Measurements from ENCODE around the gene NBPF1. TPM values are rescaled to one million over a fixed set of nuclear protein-coding genes. Genes with fewer than 3 reads are reported as not detected.
A peak's percentile ranks its signal among the peaks of the same experiment; 100 is the strongest.
"Not testable (repeated sequence)": the region's sequence is repeated elsewhere in the genome, so short reads cannot be mapped to it uniquely, and the experiment has no call there.

Gene NBPF1
- total RNA-seq, 1 donor from 2014 or later, result 35.3 TPM

DNA sequence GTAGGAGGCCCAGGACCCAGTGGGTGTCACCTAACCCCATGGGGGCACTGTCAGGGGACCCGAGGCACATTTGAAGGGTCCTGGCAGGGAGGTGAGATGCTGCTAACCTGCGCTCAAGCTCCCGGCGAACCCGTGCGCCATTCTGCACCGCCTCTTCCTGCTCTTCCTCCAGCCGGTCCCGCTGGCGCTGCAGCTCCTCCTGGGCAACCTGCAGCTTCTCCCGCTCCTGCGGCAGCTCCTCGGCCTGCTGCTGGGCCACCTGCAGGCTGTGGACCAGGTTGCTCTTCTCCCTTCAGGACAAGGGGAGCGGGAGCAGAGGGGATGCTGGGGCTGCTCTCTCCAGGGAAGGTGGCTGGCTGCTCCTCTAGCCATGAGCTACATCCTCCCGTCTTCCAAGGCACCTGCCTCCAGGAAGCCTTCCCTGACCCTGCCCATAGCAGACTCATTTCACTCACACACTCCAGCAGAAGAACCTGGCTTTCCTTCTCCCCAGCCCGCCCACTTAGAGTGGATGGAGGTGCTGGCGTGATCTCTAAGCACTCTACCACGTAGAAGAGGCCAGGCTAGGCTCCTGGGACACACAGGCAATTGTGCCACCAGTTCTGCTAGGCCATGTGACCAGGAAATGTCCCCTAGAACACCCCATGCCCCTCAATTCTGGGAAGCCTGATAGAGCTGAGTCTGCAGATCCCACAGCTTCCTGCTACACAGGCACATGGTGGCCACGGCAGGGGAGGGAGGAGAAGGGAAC lies 15.2 kb upstream of the NBPF1 start:
- Histone ChIP-seq H3K27me3 (ENCODE audit: low read depth) (no peaks in the 10 kb centered on the region), H3K36me3 (peaks cover 98% of the 10 kb centered on the region)
- ATAC-seq, result no peak

DNA sequence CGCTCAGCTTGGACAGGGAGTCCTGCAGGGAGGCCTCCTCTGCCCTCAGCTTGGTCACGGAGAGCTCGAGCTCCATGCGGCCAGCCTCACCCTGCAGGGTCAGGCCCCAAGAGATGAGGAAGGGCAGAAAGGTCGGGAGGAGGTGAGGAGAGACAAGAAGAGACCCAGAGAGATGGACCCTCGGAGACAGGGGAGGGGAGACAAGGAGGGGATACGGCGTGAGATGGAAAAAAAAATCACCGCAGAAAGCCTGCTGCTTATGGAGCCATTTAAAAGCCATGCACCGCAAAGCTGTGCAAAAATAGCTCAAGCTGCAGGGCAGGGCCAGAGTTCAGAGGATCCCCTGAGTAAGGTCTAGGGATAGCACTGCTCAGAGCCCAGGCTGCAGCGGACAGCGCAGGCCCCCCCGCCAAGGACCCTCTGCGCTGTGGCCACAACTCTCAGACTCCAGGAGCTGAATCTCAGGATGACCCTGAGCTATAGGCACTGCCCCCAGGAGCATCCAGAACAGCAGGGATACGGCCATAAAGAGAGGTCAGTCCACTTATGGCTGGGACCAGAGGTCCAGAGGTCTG lies 13.1 kb upstream of the NBPF1 start:
- ATAC-seq; intact Hi-C loops (cut with DNase I); H3K27ac ChIP-seq; H3K4me1 ChIP-seq; H3K9me3 ChIP-seq; H3K27me3 ChIP-seq (ENCODE audit: low read depth); H3K4me3 ChIP-seq: not testable (repeated sequence)
- peak; percentile 48 for DNase-seq
- H3K36me3 ChIP-seq, result peaks cover 98% of the 10 kb centered on the region

More for the DNA sequence above, 15.2 kb upstream of the NBPF1 start:
- TF ChIP-seq, protein P1, sequence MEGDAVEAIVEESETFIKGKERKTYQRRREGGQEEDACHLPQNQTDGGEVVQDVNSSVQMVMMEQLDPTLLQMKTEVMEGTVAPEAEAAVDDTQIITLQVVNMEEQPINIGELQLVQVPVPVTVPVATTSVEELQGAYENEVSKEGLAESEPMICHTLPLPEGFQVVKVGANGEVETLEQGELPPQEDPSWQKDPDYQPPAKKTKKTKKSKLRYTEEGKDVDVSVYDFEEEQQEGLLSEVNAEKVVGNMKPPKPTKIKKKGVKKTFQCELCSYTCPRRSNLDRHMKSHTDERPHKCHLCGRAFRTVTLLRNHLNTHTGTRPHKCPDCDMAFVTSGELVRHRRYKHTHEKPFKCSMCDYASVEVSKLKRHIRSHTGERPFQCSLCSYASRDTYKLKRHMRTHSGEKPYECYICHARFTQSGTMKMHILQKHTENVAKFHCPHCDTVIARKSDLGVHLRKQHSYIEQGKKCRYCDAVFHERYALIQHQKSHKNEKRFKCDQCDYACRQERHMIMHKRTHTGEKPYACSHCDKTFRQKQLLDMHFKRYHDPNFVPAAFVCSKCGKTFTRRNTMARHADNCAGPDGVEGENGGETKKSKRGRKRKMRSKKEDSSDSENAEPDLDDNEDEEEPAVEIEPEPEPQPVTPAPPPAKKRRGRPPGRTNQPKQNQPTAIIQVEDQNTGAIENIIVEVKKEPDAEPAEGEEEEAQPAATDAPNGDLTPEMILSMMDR (IDR thresholded peaks at IDR 0.05), result no peak
- peak; percentile 52 for DNase-seq
- intact Hi-C loops (cut with DNase I), result no loop called here
- Histone ChIP-seq H3K4me3 (no peak overlapping the region), H3K4me1 (no peaks in the 10 kb centered on the region), H3K27ac (no peak overlapping the region), H3K9me3 (no peaks in the 10 kb centered on the region)

DNA sequence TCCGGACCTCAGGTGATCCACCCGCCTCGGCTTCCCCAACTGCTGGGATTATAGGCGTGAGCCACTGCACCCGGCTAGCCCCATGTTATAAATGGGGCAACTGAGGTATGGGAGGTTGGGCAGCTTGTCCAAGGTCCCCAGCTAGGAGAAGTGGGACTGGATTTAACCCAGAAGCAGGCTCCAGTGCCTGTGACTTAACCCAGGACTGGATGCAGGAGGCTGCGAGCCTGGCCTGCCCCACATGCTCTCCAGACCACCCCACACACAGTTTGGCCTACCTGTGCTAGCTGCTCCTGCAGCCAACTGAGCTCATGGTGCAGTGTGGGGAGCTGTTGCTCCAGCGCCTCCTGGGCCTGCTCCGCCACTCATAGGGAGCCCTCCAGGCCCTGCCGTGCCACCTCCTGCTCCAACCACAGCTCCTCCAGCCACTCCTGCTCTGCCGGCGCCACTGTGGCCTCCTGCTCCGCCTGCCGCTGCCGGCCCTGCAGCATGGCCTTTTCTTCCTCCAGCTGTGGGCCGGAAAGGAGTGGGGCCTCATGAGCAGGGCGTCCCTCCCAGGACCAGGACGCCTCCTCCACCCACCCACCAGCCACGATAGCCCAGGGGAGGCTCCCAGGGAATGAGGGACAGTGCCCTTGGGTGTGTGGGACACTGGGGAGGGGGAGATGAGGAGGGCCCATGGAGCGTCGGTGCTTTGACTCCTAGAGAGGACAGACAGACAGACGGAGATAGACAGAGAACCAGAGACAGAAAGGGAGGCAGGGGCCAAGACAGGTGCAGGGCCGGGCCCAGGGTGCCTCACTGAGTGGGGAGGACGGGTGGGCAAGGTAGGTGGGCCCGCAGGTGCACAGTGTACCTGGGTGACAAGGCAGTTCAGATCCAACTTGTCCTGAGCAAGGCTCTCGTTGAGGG lies 12.4 kb upstream of the NBPF1 start:
- Histone ChIP-seq H3K36me3 (peaks cover 98% of the 10 kb centered on the region), H3K9me3 (no peaks in the 10 kb centered on the region), H3K27me3 (ENCODE audit: low read depth) (no peaks in the 10 kb centered on the region), H3K27ac (no peak overlapping the region), H3K4me1 (no peaks in the 10 kb centered on the region), H3K4me3 (no peak overlapping the region)
- DNase-seq, result peak; percentile 55
- peak in 1 of 2 donors; percentile 2 for ATAC-seq
- TF ChIP-seq, protein P1 (IDR thresholded peaks at IDR 0.05), result no peak
- intact Hi-C loops (cut with DNase I), result no loop called here

DNA sequence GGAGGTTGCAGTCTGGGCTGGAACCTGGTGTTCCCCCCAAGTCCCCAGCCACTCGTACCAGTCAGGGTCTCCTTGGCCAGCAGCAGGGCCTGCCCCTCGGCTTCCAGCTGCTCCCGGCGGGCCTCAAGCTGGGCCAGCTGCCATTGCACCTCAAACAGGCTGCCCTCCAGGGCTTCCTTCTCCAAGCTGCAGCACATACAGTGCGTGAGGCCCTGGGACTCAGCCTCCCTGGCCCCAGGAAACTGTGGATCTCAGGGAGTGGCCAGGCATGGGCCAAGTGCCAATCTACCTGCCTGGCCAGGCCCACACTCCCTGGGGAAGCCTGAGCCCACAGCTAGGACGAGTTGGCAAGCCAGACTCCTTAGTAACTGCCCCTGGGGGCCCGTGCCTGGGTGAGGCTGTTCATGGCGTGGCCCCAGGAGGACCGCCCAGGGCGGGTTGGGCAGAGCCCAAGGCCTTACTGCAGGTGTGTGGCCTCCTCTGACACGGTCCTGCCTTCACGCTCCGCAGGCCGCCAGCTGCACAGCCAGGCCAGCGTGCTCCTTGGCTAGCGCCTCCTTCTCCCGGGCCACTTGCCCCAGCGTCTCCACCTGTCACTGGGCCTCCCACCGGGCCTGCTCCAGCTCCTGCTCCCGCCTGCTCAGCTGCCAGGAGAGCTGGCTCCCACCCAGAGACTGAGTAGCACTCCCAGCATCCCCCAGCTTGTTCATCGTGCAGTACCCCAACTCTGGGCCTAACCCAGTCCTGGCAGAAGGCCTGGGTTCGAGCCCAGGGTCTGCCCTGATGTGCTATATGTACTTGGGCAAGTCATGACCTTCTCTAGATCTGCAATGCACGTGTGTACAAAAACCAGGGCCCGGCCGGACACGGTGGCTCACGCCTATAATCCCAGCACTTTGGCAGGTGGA lies 10.7 kb upstream of the NBPF1 start:
- H3K27ac ChIP-seq; H3K4me3 ChIP-seq; H3K9me3 ChIP-seq; intact Hi-C loops (cut with DNase I); H3K27me3 ChIP-seq (ENCODE audit: low read depth); H3K4me1 ChIP-seq: not testable (repeated sequence)
- DNase-seq (peak; percentile 83), ATAC-seq (peak; percentile 39 to 43)
- H3K36me3 ChIP-seq, result peaks cover 88% of the 10 kb centered on the region

DNA sequence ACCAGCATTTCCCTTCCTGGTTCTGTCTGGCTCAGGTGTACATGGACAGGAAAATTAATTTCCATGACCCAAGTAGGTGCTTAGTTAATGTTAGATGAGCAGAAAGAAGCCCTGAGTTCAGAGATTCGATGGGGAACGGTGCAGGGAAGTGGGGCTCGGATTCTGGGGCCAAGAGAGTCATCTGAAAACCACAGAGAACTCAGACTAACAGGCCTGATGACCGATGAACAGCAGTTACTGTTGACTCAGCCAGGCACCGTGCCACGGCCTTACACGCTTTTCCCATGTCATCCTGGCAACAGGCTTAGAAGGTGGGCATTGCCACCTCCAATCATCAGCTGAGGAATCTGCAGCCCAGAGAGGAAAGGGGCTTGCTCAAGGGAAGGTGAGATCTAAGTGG lies 10.0 kb upstream of the NBPF1 start:
- DNase-seq, result peak; percentile 55
- intact Hi-C loops (cut with DNase I); H3K27ac ChIP-seq; H3K4me3 ChIP-seq; ATAC-seq; H3K4me1 ChIP-seq; H3K27me3 ChIP-seq (ENCODE audit: low read depth); H3K9me3 ChIP-seq: not testable (repeated sequence)
- H3K36me3 ChIP-seq, result peaks cover 86% of the 10 kb centered on the region

DNA sequence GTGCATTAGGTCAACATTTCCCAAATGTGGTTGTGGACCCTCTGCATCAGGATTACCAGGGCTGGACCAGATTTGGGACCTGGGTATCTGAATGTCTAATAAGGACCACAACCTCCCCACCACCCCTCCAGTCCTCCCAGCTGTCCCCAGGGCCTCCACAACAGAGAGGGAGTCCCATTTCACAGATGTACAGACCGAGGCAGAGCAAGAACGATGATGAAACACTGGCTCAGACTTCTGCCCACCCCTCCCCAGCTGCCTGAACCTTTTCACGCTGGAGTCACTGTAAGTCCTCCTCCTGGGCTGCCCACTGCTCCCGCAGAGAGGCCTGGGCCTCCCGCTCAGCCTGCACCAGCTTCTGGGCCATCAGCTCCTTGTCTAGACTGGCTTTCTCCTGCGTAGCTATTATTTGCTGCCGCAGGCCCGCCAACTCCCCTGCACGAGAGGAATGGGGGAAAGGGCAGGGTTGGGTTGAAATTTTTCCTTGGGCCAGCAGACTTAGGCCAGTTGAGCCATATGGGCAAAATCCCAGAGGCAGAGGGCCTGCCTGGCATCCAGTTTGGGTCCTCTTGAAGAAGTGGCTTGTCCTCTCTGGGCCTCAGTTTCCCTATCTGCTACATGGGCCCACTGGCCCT lies 8.4 kb upstream of the NBPF1 start:
- H3K36me3 ChIP-seq, result peaks cover 83% of the 10 kb centered on the region
- H3K27ac ChIP-seq; ATAC-seq; H3K27me3 ChIP-seq (ENCODE audit: low read depth); H3K4me3 ChIP-seq; H3K4me1 ChIP-seq; H3K9me3 ChIP-seq; intact Hi-C loops (cut with DNase I): not testable (repeated sequence)
- peak; percentile 48 for DNase-seq
